Measurements from ENCODE around the gene TMEM266. TPM values are rescaled to one million over a fixed set of nuclear protein-coding genes. Genes with fewer than 3 reads are reported as not detected.

TMEM266 gene, protein sequence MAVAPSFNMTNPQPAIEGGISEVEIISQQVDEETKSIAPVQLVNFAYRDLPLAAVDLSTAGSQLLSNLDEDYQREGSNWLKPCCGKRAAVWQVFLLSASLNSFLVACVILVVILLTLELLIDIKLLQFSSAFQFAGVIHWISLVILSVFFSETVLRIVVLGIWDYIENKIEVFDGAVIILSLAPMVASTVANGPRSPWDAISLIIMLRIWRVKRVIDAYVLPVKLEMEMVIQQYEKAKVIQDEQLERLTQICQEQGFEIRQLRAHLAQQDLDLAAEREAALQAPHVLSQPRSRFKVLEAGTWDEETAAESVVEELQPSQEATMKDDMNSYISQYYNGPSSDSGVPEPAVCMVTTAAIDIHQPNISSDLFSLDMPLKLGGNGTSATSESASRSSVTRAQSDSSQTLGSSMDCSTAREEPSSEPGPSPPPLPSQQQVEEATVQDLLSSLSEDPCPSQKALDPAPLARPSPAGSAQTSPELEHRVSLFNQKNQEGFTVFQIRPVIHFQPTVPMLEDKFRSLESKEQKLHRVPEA
- total RNA-seq = under 1 TPM in 1 of 2 donors, not detected in 1; 0.34 TPM

GRCh38 chr15:76059320-76060117, at the start of gene TMEM266:
TSS of gene TMEM266 (plus strand) at chr15:76059985. CDS start at chr15:76134264, 74,279 bp downstream.

GRCh38 chr15:76011627-76012551, 47.9 kb upstream of the TMEM266 start, which contains the start of gene NRG4:
TSS of gene NRG4 (minus strand) at chr15:76012424. CDS start at chr15:76011230, 1,194 bp downstream.

Other genes starting within 250 kb of the TMEM266 start
- 10 to 100 TPM; 23.1 to 28.6 TPM for gene UBE2Q2, start 216.5 kb upstream of the TMEM266 start, total RNA-seq
- 10 to 100 TPM; 18.9 to 31.0 TPM for gene FBXO22, start 156.1 kb upstream of the TMEM266 start, total RNA-seq
- gene NRG4, start 47.6 kb upstream of the TMEM266 start, total RNA-seq = under 1 TPM in 1 of 2 donors, not detected in 1; under 0.01 TPM

Measured in melanocyte of skin (primary cell).